Measurements from ENCODE around the gene CNTNAP1.
"Not testable (repeated sequence)": the region's sequence is repeated elsewhere in the genome, so short reads cannot be mapped to it uniquely, and the experiment has no call there.

Gene CNTNAP1

DNA sequence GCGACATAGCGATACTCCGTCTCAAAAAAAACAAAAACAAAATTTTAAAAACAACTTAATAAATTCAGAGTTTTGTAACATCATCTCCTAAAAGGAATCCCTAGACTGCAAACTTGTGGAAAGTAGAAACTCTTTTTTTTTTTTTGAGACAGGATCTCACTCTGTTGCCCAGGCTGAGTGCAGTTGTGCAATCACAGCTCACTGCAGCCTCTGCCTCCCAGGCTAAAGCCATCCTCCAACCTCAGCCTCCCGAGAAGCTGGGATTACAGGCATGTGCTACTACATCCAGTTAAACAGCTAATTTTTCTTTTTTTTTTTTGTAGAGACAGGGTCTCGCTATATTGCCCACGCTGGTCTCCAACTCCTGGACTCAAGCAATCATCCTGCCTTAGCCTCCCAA is 42.8 kb downstream of the CNTNAP1 start:
- no peak overlapping the region for H3K27ac ChIP-seq
- TF ChIP-seq, protein P1, sequence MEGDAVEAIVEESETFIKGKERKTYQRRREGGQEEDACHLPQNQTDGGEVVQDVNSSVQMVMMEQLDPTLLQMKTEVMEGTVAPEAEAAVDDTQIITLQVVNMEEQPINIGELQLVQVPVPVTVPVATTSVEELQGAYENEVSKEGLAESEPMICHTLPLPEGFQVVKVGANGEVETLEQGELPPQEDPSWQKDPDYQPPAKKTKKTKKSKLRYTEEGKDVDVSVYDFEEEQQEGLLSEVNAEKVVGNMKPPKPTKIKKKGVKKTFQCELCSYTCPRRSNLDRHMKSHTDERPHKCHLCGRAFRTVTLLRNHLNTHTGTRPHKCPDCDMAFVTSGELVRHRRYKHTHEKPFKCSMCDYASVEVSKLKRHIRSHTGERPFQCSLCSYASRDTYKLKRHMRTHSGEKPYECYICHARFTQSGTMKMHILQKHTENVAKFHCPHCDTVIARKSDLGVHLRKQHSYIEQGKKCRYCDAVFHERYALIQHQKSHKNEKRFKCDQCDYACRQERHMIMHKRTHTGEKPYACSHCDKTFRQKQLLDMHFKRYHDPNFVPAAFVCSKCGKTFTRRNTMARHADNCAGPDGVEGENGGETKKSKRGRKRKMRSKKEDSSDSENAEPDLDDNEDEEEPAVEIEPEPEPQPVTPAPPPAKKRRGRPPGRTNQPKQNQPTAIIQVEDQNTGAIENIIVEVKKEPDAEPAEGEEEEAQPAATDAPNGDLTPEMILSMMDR (IDR thresholded peaks at IDR 0.05): no peak
- no peak for TF ChIP-seq ZFX (IDR thresholded peaks at IDR 0.05; ENCODE audit: borderline replicate concordance)

DNA sequence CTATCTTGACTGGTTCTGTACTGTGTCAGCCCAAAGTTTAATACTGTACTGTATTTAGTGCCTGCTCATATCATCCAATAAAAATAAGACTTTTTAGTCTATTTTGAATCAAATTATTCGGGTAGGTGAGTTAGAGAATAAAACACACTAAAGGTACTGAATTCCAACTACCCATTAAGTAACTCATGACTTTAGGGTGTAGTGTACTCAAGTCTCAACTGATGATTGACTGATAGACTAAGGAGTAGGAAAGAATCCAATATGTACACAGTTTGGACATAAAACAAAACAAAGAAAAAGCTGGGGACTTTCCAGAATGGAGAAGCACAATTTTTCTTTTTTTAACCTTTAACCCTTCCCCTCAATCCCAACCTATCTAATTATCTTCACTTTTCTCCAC is 58.4 kb downstream of the CNTNAP1 start:
- no peak overlapping the region for H3K27ac ChIP-seq
- TF ChIP-seq ZFX (IDR thresholded peaks at IDR 0.05; ENCODE audit: borderline replicate concordance): no peak
- TF ChIP-seq, protein P1 (IDR thresholded peaks at IDR 0.05): no peak

DNA sequence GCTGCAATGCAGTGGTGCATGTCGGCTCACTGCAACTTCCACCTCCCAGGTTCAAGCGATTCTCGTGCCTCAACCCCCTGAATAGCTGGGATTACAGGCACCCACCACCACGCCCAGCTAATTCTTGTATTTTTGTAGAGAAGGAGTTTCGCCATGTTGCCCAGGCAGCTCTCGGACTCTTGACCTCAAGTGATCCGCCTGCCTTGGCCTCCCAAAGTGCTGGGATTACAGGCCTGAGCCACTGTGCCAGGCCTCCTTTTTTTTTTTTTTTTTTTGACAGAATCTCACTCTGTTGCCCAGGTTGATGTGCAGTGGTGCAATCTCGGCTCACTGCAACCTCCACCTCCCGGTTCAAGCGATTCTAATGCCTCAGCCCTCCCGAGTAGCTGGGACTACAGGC is 60.6 kb downstream of the CNTNAP1 start:
- not testable (repeated sequence) for H3K27ac ChIP-seq

DNA sequence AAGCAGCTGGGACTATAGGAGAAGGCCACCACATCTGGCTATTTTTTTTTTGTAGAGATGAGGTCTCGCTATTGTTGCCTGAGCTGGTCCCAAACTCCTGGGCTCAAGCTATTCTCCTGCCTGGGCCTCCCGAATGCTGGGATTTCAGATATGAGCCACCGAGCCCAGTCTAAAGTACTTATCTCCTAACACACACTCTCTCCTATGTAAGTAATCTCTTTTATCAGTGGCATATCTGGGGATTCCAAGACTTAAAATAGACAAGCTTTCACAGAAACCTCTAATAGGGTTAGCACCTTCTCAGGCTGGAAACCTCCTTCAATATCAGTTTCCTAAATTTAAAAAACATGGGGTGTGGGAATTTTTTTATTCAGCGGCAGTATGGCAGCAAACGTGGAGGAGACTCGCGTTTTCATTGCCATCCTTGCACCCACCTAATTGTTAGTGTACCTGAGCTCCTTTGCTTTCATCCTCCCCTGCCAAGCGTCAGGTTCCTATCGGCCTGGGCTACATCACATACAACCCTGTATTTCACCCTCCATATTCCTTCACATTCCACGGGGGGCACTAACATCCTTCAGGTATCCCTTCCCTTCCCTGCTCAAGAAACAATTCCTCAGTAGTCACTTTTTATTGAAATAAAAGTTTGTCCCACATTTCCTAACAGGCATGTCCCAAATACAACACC is 61.4 kb downstream of the CNTNAP1 start:
- TF ChIP-seq, protein P1 (IDR thresholded peaks at IDR 0.05): peak; percentile 15; the same call in 1 of the 2 replicates
- no peak for TF ChIP-seq ZFX (IDR thresholded peaks at IDR 0.05; ENCODE audit: borderline replicate concordance)
- peak overlapping the region; percentile 76 for H3K27ac ChIP-seq

DNA sequence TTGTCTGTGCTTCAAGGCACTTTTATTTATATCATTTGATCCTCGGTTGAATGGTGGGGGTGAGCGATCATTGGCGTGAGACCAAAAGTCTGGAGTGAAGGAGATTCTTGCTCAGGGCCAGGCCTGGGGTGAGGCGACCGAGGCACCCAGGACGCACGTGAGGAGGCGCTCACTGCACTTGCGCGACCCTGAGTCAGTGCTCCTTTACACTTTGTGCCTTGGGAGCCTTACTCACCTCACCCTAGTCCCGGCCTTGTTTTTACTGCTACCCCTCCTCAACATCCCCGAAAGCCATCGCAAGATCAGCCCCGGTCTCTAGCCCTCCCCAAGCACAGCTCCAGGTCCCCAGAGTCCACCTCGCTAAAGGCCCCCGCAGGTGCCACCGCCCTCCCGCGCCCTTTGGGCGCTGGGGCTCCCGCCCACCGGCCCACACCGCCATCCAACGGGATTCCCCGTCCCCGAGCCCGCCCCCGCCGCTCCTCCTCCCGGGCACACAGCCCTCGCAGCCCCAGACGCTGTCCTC is 62.0 kb downstream of the CNTNAP1 start:
- TF ChIP-seq, protein P1 (IDR thresholded peaks at IDR 0.05): peak; percentile 3; the same call in 1 of the 2 replicates
- no peak for TF ChIP-seq ZFX (IDR thresholded peaks at IDR 0.05; ENCODE audit: borderline replicate concordance)
- H3K27ac ChIP-seq: peak overlapping the region; percentile 76

DNA sequence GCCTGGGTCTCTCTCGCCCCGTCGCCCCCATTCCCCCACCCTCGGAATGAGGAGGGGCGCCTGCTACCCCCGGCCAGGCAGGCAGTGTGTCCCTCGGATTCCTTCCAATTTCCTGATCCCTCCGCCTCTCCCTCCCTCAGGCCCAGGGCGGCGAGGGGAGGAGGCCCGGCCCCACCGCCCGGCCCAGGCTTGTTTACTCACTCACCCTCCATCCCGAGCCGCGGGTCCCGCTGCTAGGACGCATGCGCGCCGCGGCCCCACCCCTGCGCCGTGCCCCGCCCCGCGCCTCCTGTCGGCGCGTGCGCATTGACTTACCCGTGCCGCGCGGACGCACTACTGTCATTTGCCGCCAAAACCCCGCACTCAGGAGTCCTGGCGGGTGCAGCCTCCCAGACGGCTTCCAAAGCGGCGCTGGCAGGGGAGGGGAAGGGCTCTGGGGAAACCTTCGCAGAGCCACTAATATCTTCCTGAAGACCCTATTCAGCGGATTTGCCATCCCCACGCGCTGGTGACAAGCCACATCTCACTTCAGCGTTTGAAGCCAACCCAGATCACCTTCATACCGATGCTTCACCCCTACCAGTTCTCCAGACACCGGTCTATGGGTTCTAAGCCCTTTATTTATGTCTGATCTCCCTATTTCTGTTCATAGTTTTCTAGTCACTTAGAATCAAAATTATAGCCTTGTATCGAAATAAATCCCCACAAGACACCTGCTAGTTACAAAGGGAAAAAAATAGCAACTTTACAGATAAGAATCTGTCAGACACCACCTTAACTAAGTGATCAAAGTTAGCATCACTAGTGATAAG is 62.7 kb downstream of the CNTNAP1 start, which contains the start of gene EZH1:
EZH1 (minus strand) TSS at position 235 of the 812 bp plus-strand sequence. CDS start 16,099 bp downstream, outside the sequence.
- peak within 1 kb of the TSS; percentile 76 for H3K27ac ChIP-seq
- TF ChIP-seq, protein P1 (IDR thresholded peaks at IDR 0.05): no peak
- TF ChIP-seq ZFX (IDR thresholded peaks at IDR 0.05; ENCODE audit: borderline replicate concordance): no peak

DNA sequence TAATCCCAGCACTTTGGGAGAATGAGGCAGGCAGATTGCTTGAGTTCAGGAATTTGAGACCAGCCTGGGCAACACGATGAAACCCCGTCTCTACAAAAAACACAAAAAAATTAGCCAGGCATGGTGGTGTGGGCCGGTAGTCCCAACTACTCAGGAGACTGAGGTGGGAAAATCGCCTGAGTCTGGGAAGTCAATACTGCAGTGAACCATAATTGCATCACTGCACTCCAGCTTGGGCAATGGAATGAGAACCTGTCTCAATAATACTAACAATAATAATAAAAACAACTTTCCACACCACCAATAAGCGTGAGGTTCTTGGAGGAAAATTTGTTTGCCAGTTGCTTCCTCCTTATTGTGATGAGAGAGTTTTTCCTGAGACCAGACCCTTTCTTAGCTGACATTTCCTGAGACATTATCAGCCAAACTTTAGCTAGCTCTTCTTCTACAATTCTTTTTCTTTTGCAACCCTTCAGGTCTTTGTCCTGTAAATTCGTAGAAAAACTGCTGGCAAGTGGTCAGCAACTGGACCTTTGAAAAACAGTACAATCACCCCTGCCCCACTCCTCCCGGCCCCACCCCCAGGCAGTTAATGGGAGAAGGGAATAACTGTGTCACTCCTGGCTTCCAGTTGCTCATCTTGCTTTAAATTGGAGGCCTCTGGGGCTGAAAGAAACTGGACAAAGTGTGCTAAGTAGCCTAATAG is 66.0 kb downstream of the CNTNAP1 start:
- no peak for TF ChIP-seq ZFX (IDR thresholded peaks at IDR 0.05; ENCODE audit: borderline replicate concordance)
- TF ChIP-seq, protein P1 (IDR thresholded peaks at IDR 0.05): no peak
- no peak overlapping the region for H3K27ac ChIP-seq

Data from 22Rv1 (cell line).